CD4-positive, alpha-beta T cell treated with Interleukin-21 for 1 hour (primary cell): ENCODE results near the gene GET3.
"Not testable (repeated sequence)": the region's sequence is repeated elsewhere in the genome, so short reads cannot be mapped to it uniquely, and the experiment has no call there.

Experiments used
- DNase-seq: peaks from one replicate; pipeline ENCODE4 v3.0.0-alpha.2; 2020

Gene GET3

DNA sequence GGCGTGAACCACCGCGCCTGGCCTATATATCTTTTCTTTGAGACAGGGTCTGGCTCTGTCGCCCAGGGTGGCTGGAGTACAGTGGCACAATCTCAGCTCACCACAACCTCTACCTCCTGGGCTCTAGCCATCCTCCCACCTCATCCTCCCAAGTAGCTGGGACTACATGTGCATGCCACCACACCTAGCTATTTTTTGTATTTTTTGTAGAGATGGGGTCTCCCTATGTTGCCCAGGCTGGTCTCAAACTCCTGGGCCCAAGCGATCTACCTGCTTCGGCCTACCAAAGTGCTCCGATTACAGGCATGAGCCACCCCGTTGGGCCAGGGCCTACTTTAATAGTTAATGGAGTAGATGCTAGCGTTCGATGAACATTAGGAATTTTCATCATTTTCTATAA is 17.0 kb upstream of the GET3 start:
- DNase-seq, result no peak

DNA sequence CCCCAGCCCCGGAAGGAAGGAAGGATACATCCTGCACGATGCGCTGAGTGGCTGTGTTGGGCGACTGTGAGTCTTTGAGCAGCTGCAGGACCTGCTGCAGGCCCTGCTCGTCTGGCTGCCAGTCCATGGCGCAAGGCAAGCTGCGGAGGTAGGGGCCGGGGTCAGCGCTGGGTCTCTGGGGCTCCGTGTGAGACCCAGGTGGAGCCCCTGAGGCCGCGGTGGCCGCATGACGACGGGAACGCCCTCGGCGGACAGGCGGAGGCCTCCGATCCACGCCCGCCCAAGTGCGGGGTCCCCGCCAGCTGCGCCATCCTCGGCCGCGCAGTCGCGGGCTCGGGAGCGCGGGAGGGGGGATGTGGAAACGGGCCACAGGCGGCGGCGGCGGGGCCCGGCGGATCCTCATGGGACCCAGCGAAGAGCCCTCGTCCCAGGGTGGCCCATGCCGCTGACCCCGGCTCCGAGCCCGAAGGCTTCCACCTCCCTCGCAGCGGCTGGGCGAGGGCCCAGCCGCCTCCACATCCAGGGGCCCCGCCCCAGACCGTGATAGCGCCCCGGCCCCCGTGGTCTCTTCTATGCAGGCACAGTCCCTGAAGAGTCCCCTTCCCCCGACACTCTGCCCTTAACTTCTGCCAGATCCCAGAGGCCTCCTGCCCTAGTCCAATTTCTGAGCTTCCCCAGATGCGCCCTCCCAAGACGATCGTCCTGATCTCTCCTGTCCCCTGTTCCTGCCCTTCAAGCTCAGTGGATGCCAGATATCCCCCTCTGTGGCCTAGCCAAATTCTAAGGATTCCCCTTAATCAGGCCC is 16.2 kb upstream of the GET3 start:
- DNase-seq, result no peak

DNA sequence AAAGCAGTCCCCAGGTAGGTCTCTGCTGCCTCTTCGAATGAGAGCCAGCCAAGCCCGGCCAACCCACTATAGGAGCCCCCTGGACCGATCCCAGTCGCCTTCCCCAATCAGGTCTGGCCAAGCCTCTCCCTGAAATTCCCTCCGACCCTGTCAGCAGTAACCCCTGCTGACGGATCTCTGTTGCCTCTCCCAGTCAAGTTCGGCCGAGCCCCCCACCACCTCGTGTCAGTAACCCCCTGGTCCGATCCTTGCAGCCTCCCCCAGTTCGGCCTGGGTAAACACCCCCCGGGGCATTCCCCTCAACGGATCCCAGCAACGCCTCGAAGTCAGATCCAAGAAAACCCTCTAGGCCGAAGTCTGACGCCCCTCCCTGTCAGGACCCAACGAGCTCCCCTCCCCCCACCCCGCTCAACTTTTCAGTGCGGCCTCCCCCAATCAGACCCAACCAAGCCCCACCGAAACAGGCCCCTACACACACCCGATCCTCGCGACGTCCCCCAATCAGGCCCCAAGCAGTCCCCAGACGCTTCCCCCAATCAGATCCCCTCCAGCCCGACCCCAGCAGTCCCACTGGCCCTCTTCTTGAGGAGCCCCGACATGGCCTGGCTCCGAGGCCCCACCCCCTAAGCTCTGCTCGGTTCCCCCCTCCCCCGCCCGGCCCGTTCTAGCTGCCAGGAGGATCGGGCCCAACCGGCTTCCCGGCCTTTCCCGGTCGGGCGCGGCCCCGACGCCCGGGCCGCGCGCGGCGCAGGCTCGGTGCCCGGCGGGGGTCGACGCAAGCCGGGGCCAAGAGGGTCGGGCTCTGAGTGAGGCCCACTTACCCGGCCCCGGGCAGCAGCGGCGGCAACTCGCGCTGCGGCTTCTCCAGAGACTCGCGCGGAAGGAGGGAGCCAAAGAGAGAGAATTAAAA is 15.4 kb upstream of the GET3 start:
- peak; percentile 61 for DNase-seq

DNA sequence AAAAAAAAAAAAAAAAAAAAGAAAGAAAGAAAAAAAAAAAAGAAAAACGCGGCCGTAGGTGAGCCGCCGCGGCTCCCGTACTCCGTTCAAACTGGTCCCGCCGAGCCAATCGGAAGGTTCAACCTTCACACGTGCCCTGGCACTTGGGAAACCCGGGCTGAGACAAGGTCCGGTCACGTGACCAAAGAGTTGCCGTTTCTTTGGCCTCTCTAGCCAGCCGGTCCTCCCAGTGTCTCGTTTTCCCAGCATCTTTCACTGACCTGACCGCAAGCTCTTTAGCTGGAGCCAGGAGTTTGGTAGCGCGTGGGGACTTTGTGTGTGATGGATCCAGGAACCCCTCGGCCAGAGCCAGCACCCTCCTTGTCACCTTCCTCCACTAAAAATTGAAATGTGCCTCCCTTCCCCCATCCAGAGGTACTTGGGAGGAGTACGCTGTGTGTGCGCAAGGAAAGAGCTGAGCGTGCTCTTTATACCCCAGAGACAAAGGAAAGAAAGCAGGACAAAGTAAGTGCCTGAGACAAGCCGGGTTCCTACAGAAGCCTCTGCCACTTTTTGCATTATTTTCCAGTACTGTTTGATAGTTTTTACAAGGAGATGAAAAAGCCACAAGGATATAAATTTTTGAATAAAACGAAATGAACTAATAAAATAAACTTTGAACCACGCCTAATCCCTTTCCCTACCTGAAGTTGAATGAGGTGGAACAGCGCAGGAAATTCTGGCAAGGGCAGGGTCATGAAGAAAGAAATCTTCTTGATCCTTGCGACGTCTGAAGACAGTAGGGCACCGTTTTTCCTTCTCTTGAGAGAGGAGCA is 14.5 kb upstream of the GET3 start:
- peak; percentile 97 for DNase-seq

DNA sequence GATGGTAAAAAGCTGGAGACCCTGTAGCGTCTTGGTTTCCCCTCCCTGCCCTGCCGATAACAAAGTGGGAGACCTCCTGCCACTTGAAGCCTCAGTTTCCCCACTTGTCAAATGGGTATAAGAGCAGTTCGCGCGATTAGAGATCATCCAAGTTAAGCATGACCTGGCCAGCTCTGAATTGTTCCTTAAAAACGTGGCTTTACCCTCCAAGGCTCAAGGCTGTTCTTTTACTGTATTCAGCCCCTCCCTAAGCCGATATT is 14.0 kb upstream of the GET3 start:
- no peak for DNase-seq

DNA sequence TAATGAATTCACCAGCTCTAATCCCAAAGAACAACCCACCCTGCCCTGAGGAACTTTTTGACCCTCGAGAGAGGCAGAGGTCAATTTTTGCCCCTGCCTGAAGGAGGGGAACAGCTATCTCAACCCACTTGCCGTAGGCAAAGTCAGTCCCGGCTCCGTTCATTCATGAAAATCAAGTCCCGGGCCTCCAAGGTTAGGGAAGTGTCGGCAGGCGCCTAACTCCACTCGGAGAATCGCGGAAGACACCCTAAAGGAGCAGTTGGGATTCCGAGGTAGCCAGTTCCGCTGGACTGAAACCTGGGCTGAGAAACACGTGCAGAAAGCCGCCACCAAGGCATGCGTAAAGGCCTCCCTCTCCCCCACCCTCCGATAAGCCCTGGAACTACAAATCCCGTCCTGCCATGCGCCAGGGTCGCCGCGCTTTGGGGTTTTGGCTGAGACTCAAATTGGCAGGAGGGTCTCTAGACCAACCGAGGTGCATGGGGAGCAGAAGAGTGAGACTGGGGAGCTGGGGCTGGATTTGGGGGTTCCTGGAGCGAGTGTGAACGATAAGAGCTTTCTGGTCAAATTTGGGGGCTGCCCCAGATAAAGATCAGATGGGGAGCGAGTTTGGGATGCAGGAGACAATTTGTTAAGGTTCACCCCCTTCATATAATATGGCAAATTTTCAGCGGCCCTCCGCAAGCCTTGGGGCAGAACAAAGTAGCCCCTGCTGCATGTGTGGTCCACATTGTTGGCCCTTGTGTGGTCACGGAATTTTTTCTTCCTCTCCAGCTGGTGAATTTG is 13.5 kb upstream of the GET3 start, which contains the start of gene TNPO2:
Gene TNPO2 (minus strand): TSS at position 292 of the 786 bp plus-strand sequence. CDS start 2,955 bp downstream, outside the sequence.
- DNase-seq, result peak; percentile 68

DNA sequence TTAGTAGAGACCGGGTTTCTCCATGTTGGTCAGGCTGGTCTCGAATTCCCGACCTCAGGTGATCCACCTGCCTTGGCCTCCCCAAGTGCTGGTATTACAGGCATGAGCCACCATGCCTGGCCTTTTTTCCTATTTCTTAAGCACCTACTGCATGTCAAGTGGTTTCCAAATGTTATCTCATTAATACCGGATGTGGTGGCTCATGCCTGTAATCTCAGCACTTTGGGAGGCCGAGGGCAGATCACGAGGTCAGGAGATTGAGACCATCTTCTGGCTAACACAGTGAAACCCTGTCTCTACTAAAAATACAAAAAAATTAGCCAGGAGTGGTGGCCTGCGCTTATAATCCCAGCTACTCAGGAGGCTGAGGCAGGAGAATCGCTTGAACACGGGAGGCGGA is 11.7 kb upstream of the GET3 start:
- DNase-seq, result not testable (repeated sequence)

DNA sequence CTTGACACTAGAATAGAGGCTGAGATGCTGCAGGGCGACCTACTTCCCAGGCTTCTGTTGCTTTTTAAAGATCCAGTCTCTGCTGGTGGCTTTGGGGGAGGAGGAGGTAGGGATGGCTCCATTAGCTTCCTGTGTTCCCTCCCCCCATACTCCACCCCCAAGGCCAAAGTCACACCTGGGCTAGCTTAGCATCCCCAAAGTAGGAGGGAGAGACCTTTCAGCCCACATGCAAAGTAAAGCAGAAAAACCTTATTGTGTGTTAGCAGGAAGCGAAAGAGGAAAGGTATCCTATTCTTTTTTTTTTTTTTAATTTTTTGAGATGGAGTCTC is 10.3 kb upstream of the GET3 start:
- DNase-seq, result no peak

DNA sequence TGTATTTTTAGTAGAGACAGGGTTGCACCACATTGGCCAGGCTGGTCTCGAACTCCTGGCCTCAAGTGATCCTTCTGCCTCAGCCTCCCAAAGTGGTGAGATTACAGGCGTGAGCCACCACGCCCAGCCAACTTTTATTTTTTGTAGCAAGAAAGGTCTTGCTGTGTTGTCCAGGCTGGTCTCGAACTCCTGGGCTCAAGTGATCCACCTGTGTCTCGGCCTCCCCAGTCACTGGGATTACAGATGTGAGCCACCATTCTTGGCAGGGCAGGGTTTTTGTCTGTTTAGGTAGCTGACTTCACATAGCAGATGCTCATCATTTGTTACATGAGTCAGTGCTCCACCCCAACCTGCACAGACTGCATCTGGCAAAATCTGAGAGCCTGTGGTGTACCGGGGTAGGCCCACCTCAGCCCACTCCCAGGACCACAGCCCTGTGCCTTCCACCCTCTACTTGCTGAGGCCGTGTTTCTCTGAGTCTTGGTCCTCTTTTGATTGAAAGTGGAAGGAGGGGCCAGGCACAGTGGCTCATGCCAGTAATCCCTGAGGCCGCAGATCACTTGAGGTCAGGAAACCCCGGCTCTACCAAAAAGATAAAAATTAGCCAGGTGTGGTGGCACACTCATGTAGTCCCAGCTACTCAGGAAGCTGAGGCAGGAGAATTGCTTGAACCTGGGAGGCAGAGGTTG is 9.4 kb upstream of the GET3 start:
- DNase-seq, result no peak

DNA sequence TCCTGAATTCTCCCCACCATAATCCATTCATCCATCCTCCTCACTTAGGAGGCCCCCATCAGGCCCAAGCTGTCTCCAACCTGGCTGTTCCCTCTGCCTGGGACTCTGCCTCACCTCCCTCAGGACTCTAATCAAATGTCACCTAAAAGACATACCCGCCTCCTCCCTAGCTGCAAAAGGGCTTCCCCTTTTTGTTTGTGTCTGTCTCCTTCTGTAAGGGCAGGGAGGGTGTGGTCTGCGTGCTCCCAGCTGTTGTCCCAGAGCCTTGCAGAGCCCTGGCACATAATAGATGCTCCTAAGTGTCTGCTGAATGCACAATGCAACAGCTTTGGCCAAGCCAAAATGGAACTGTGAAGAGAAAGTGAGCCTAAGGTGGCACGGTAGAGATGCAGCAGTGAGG is 7.2 kb upstream of the GET3 start:
- DNase-seq, result no peak

DNA sequence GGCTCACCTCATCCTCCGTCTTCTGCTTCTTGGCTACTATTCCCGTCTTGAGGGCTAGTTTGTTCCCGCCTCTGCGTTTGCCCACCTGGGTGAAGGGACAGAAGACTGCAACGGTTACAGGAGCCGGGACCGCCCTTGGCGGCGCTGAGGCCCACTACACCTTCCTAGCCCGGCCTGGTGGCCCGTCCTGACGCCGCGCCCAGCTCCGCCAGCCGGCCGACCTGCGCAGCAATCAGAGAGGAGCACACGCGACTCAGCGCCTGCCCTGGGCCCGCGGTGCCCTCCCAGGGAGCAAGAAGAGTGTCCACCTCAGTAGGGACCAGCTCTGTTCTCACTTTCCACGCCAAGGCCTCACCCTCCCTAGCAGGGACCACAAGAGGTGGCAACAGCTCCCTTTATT is 6.0 kb upstream of the GET3 start:
- no peak for DNase-seq

DNA sequence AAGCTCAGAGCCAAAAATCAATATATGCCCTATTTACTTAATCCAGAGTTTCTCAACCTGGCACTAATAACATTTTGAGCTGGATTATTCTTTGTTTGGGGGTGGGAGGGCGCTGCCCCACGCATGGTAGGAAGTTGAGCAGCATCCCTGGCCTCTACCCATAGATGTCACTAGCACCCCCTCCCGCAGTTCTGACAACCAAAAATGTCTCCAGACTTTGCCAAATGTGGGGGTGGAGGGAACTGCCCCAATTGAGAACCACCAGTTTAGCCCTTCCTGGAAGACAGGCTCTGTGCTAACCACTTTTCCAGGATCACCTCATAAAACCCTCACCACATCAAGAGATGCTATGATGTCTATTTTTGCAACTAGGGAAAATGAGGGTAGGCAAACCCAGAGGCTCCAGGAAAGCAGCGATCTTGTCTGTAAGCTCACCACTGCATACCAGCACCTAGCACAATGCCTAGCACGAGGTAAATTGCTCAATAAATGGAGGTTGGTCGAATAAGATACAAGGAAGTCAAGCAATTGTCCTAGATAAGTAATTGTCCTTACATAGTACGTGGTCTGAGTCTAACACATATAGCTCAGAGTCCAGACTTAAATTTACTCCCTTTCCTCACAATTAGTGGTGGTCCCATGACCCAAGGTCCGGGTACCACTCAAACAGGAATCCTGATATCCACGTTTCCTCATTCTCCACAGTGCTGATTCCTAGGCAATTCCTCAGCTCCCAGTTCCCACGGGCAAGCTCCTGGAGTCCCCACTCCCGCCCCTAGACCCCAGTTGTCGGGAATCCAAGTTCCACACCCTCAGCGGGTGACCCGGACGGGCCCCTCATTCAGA is 3.7 kb upstream of the GET3 start:
- peak; percentile 59 for DNase-seq

DNA sequence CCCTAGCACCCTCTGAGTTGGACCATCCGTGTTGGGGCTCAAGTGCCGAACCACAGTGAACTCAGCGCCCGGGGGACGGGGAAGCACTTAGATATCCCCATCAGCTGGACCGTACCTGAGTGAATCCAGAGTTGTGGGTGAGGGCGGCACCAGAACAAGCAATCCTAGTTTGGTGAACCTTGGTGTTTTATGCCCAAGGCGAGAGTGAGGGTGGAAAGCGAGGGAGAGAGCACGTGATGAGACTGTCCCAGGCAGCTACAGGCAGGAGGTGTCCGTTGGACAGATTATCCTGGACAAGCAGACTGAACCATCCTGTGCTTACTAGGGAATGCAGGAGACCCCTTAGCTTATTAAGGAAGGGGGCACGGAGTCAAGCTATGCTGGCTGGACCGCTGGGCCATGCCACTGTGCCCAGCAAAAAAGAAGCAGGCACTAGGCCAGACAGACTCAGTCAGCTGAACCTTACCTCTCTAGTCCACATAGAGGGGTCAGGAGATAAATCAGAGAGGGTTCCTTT is 596 bp downstream of the GET3 start:
- no peak for DNase-seq

DNA sequence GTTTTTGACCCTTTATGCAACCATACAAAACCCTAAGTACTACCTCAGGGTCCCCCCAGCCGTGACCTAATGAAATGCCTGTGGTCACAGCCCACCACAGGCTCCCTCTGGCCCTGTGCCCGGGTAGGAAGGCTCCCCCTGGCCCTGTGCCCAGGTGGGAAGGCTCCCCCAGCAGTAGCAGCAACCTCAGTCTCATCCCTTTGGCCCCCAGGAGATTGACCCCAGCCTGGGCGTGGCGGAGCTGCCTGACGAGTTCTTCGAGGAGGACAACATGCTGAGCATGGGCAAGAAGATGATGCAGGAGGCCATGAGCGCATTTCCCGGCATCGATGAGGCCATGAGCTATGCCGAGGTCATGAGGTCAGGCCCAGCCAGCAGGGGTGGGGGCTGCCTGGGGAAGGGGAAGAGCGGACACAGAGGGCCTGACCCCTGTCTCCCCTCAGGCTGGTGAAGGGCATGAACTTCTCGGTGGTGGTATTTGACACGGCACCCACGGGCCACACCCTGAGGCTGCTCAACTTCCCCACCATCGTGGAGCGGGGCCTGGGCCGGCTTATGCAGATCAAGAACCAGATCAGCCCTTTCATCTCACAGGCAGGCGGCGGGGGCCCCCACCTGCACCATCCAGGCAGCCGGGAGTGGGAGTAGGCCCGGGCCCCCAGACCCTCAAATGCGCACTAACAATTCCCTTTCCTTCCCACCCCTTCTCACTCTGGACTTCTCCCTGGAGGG is 8.0 kb downstream of the GET3 start:
- no peak for DNase-seq

DNA sequence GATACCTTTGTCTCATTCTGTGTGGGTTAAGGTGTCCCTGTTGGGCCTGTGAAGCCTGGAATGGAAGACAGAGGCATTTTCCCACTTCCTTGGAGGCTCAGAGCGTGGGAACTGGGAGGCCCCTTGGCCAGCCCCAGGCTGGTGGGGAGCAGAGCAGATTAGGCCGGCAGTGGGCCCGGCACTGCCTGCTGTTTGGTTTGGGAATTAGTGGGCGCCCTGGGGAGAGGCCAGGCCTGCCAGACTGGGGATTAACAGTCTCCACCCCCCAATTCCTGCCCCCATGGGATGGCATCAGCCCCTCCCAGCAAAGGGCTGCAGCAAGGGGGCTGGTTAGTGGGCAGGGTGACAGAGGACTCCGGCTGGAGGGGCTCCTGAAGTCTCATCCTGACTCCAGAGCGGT is 11.2 kb downstream of the GET3 start:
- DNase-seq, result no peak

DNA sequence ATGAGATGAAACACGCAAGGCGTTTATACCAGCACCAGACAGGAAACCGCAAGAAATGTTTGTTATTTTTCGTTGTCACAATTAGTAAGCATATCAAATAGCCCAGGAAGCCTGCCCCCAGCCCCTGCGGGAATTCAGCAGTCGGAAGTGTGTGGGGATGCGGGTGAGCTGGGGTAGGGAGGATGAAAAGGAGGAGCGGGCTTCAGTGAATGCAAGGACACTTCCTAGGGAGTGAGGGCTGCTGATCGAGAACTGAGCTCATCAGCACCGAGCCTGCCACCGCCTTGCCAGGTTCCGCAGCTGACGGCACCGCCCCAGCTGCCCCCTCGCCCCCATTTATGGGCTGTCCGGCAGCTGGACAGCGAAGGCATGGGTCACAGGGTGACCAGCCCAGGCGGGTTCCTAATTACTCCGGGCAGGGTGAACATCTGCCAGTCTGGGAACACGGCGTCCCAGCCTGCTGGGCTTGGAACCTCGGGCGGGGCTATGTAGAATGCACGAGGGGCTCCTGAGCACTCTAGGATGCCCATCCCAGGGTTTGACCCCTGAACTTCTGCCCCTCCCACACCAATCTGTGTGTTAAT is 12.7 kb downstream of the GET3 start:
- no peak for DNase-seq

DNA sequence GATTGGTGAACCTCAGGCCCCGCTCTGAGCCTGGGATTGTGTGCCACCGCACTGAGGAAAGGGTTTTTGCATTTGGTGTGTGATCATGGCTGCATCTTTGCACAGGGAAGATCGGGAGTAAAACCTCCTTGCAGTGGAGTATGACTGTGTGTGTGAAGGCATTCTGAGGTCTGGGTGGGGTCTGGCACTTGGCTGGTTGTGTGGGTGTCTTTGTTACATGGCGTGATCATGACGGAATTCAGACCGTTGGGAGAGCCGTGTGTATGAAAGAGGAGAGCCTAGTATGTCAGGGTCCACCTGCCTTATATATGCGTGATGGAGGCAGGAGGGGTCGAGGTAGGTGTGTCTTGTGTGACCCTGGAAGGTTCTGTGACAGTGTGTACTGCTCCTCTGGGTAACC is 13.6 kb downstream of the GET3 start:
- DNase-seq, result no peak

DNA sequence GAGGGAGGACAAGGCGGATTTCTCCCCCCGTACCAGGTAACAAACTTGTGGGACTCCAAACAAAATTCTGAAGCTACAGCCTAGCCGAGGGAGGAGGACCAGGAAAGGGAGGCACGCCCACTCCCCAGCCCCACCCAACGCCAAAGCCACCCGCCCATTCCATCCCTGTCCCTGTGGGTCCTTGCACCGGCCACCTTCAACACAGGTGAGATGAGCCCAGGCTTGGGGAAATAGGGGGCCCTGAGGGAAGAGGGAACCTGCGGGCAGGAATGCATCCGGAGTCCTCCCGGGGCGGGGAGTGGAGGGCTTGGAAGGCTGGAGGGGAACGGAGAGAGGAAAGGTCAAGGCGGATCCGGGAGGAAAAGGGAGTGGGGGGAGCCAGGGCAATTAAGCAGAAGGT is 14.3 kb downstream of the GET3 start, which contains the start of gene BEST2:
Gene BEST2 (plus strand): TSS at position 157 of the 400 bp plus-strand sequence. CDS start 802 bp downstream, outside the sequence.
- no peak for DNase-seq

DNA sequence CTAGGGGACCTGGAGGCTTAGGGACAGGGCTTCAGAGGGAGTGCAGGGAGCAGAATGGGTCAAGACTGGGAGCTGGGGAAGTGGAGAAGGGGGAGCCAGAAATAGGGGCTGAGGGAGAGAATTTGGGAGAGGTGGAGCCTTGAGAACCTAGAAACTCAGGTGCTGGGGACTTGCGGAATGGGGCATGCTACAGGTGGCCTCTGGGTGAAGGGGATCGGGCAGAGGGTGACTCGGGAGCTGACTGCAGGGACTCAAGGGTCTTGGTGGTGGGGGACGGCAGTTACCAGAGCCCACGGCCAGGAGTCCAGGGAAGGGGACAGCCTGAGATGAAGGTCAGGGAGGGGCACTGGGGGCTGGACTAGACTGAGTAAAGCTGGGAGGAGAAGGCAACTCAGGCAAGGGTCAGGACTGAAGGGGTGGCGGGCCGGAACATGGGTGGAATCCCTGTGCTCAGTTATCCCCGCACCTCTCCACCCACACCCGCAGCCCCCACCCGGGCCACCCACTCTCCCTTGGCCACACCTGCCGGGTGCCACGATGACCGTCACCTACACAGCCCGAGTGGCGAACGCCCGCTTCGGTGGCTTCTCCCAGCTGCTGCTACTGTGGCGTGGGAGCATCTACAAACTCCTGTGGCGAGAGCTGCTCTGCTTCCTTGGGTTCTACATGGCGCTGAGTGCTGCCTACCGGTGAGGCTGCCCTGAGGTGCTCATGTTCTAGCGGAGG is 14.9 kb downstream of the GET3 start:
- no peak for DNase-seq
